ENCODE data around the gene TRIP13.
"Not testable (repeated sequence)": the region's sequence is repeated elsewhere in the genome, so short reads cannot be mapped to it uniquely, and the experiment has no call there.

DNA sequence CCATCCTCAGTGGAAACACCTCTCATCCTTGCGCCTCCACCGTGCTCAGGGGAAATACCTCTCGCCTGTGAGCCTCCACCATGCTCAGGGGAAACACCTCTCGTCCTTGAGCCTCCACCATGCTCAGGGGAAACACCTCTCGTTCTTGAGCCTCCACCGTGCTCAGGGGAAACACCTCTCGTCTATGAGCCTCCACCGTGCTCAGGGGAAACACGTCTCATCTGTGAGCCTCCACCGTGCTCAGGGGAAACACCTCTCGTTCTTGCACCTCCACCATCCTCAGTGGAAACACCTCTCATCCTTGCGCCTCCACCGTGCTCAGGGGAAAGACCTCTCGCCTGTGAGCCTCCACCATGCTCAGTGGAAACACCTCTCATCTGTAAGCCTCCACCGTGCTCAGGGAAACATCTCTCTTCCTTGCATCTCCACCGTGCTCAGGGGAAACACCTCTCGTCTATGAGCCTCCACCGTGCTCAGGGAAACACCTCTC, 46.0 kb upstream of the TRIP13 start:
- TF ChIP-seq, protein P1, sequence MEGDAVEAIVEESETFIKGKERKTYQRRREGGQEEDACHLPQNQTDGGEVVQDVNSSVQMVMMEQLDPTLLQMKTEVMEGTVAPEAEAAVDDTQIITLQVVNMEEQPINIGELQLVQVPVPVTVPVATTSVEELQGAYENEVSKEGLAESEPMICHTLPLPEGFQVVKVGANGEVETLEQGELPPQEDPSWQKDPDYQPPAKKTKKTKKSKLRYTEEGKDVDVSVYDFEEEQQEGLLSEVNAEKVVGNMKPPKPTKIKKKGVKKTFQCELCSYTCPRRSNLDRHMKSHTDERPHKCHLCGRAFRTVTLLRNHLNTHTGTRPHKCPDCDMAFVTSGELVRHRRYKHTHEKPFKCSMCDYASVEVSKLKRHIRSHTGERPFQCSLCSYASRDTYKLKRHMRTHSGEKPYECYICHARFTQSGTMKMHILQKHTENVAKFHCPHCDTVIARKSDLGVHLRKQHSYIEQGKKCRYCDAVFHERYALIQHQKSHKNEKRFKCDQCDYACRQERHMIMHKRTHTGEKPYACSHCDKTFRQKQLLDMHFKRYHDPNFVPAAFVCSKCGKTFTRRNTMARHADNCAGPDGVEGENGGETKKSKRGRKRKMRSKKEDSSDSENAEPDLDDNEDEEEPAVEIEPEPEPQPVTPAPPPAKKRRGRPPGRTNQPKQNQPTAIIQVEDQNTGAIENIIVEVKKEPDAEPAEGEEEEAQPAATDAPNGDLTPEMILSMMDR (IDR thresholded peaks at IDR 0.05 in 8 of 11, conservative IDR thresholded peaks at IDR 0.05 in 3 of 11), result not testable (repeated sequence)
- not testable (repeated sequence) for TF ChIP-seq POLR2AphosphoS5, POLR2A (IDR thresholded peaks at IDR 0.05)

Data from spleen (tissue), 7 donors.